Measurements from ENCODE around the gene CHST8. TPM values are rescaled to one million over a fixed set of nuclear protein-coding genes. Genes with fewer than 3 reads are reported as not detected.

Gene CHST8
- total and polyA plus RNA-seq, 2 experiments from 2014 or later: 9.3 to 38.2 TPM

DNA sequence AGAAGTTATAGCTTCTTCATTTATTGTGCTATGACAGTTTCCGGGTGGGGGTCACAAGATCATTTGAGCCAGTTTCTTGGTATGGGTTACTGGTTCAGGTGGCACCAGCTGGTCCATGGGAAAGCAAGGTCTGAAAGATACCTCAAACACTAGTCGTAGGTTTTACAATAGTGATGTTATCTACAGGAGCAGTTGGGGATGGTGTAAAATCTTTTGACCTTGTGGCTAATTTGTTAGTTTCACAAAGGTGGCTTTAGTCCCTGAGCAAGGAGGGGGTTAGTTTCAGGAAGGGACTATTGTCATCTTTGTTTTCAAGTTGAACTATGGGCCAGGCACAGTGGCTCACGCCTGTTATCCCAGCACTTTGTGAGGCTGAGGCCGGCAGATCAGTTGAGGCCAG is 24.6 kb downstream of the CHST8 start:
- Mint-ChIP-seq H3K9me3 (no peaks in the 10 kb centered on the region), H3K36me3 (ENCODE audit: low read depth) (no peaks in the 10 kb centered on the region), H3K4me3 (no peak overlapping the region), H3K27ac (no peak overlapping the region), H3K4me1 (peaks cover 42% of the 10 kb centered on the region), H3K27me3 (ENCODE audit: insufficient read depth, low read depth, poor library complexity) (no peaks in the 10 kb centered on the region)
- DNase-seq (ENCODE audit: low spot score): no peak
- peaks cover 41% of the 10 kb centered on the region for H3K79me2 ChIP-seq (replicated peaks; ENCODE audit: insufficient read depth)
- no peak overlapping the region for H3K4me3 ChIP-seq
- no peaks in the 10 kb centered on the region for H4K20me1 ChIP-seq (replicated peaks; ENCODE audit: insufficient read depth)
- H2AFZ ChIP-seq: no peak overlapping the region
- H3K9me2 ChIP-seq (ENCODE audit: insufficient read depth): no peaks in the 10 kb centered on the region
- H3K36me3 ChIP-seq (ENCODE audit: insufficient read depth): no peaks in the 10 kb centered on the region
- H3F3A ChIP-seq (replicated peaks; ENCODE audit: low read depth): 0 out of 2 replicates have a peak, but pooled peaks cover 3% of the 10 kb centered on the region
- H3K4me2 ChIP-seq: no peak overlapping the region
- no peak for ATAC-seq
- H3K27ac ChIP-seq (ENCODE audit: low read depth): no peak overlapping the region
- no peak for TF ChIP-seq ZNF114 (CRISPR knock-in tag; IDR thresholded peaks at IDR 0.05)
- TF ChIP-seq ZNF462 (CRISPR knock-in tag; IDR thresholded peaks at IDR 0.05): no peak
- no peak for TF ChIP-seq EZH2 (IDR thresholded peaks at IDR 0.05; ENCODE audit: low read depth, unreplicated experiment)
- TF ChIP-seq, protein P1, sequence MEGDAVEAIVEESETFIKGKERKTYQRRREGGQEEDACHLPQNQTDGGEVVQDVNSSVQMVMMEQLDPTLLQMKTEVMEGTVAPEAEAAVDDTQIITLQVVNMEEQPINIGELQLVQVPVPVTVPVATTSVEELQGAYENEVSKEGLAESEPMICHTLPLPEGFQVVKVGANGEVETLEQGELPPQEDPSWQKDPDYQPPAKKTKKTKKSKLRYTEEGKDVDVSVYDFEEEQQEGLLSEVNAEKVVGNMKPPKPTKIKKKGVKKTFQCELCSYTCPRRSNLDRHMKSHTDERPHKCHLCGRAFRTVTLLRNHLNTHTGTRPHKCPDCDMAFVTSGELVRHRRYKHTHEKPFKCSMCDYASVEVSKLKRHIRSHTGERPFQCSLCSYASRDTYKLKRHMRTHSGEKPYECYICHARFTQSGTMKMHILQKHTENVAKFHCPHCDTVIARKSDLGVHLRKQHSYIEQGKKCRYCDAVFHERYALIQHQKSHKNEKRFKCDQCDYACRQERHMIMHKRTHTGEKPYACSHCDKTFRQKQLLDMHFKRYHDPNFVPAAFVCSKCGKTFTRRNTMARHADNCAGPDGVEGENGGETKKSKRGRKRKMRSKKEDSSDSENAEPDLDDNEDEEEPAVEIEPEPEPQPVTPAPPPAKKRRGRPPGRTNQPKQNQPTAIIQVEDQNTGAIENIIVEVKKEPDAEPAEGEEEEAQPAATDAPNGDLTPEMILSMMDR (conservative IDR thresholded peaks at IDR 0.05; ENCODE audit: low read depth in 2 of 2): no peak
- no peak for TF ChIP-seq JUNB (IDR thresholded peaks at IDR 0.05; ENCODE audit: unreplicated experiment)
- no peak for TF ChIP-seq EZH2phosphoT487 (IDR thresholded peaks at IDR 0.05; ENCODE audit: unreplicated experiment)
- TF ChIP-seq ZNF331 (CRISPR knock-in tag; IDR thresholded peaks at IDR 0.05; ENCODE audit: low read depth): no peak
- no peak for TF ChIP-seq STAT1 (IDR thresholded peaks at IDR 0.05; ENCODE audit: unreplicated experiment)
- TF ChIP-seq ETS1 (IDR thresholded peaks at IDR 0.05): no peak
- TF ChIP-seq, protein P2, sequence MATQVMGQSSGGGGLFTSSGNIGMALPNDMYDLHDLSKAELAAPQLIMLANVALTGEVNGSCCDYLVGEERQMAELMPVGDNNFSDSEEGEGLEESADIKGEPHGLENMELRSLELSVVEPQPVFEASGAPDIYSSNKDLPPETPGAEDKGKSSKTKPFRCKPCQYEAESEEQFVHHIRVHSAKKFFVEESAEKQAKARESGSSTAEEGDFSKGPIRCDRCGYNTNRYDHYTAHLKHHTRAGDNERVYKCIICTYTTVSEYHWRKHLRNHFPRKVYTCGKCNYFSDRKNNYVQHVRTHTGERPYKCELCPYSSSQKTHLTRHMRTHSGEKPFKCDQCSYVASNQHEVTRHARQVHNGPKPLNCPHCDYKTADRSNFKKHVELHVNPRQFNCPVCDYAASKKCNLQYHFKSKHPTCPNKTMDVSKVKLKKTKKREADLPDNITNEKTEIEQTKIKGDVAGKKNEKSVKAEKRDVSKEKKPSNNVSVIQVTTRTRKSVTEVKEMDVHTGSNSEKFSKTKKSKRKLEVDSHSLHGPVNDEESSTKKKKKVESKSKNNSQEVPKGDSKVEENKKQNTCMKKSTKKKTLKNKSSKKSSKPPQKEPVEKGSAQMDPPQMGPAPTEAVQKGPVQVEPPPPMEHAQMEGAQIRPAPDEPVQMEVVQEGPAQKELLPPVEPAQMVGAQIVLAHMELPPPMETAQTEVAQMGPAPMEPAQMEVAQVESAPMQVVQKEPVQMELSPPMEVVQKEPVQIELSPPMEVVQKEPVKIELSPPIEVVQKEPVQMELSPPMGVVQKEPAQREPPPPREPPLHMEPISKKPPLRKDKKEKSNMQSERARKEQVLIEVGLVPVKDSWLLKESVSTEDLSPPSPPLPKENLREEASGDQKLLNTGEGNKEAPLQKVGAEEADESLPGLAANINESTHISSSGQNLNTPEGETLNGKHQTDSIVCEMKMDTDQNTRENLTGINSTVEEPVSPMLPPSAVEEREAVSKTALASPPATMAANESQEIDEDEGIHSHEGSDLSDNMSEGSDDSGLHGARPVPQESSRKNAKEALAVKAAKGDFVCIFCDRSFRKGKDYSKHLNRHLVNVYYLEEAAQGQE (IDR thresholded peaks at IDR 0.05; ENCODE audit: unreplicated experiment): no peak
- no peak for TF ChIP-seq POLR2AphosphoS5 (IDR thresholded peaks at IDR 0.05; ENCODE audit: low read depth)
- TF ChIP-seq NANOG (IDR thresholded peaks at IDR 0.05; ENCODE audit: borderline replicate concordance): no peak
- no peaks in the 10 kb centered on the region for H3K27me3 ChIP-seq (ENCODE audit: insufficient read depth)
- H3K4me1 ChIP-seq (ENCODE audit: insufficient read depth): peaks cover 26% of the 10 kb centered on the region

Measured in GM23338 (cell line).